ENCODE data around the gene VPS33B.
"Not testable (repeated sequence)": the region's sequence is repeated elsewhere in the genome, so short reads cannot be mapped to it uniquely, and the experiment has no call there.

VPS33B gene

GRCh38 chr15:91022075-91022831 is at the start of gene VPS33B:
Gene VPS33B (minus strand): TSS chr15:91022594. CDS start chr15:91022249, 345 bp downstream.
- DNase-seq (ENCODE audit: low read depth), result peak; percentile 73

- DNase-seq (ENCODE audit: low read depth), result no peak
Measured at GRCh38 chr15:91072161-91072560, 49.8 kb upstream of the VPS33B start.

GRCh38 chr15:91070872-91071271 is 48.5 kb upstream of the VPS33B start:
- DNase-seq (ENCODE audit: low read depth), result no peak

GRCh38 chr15:91068966-91069365 is 46.6 kb upstream of the VPS33B start:
- no peak for DNase-seq (ENCODE audit: low read depth)

GRCh38 chr15:91068436-91068835 is 46.0 kb upstream of the VPS33B start:
- DNase-seq (ENCODE audit: low read depth), result no peak

- peak; percentile 33 for DNase-seq (ENCODE audit: low read depth)
Measured at GRCh38 chr15:91067036-91067435, 44.6 kb upstream of the VPS33B start.

- DNase-seq (ENCODE audit: low read depth), result no peak
Measured at GRCh38 chr15:91065505-91065904, 43.1 kb upstream of the VPS33B start.

GRCh38 chr15:91061997-91062396 is 39.6 kb upstream of the VPS33B start:
- DNase-seq (ENCODE audit: low read depth), result no peak

DNA sequence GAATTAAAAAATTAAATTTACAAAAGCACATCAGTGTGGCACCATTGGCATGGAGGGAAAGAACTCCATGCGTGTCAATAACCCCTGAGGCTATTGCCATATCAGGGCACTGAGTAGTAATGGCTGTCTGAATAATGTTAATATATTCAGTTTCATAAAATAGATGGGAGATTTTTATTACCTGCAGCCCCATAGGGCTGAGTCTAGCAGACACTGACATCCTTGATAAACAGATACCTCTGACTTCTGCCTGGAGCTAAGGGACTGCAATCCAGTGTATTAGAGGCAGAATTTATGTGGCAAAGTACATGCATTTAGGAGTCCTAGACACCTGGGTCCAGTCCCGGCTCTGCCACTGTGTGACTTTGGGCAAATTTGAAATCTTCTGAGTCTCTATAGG is 38.8 kb upstream of the VPS33B start:
- no peak for DNase-seq (ENCODE audit: low read depth)

DNA sequence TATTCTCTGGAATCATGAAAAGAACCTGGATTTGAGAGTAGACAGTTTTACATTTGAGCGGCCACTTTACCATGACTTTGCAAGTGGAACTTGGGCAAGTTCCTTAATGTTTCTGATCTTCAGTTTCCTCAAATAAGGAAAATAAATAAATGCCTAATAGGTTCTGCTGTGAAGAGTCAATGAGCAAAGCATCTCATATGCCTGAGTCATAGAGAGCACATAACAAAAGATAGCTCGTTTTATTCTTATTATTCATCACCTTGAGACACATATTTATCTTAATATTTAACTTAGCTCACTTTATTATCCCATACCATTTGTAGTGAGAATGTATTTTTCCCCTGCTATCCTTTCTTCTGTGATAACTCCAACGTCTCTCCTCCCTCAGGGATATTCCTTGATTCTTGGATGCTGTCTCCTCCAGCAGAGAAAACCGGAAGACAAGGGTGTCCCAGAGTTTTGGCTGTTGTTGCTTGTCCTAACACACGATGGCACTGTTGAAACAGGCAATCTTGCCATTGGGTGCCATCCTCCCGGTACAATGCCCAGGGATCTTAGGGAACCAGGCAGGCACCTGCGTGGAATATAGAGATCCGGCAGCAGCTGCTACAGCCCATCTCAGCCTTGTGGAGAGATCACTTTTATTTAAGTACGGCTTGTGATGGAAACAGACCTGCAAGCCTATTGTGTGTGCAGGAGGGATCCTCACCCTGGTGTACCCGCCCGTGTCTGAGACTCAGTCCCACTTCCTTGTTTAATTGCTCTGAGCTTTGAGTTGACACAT is 33.3 kb upstream of the VPS33B start:
- peak; percentile 51 for DNase-seq (ENCODE audit: low read depth)

- DNase-seq (ENCODE audit: low read depth), result no peak
Measured at GRCh38 chr15:91054816-91055215, 32.4 kb upstream of the VPS33B start.

DNA sequence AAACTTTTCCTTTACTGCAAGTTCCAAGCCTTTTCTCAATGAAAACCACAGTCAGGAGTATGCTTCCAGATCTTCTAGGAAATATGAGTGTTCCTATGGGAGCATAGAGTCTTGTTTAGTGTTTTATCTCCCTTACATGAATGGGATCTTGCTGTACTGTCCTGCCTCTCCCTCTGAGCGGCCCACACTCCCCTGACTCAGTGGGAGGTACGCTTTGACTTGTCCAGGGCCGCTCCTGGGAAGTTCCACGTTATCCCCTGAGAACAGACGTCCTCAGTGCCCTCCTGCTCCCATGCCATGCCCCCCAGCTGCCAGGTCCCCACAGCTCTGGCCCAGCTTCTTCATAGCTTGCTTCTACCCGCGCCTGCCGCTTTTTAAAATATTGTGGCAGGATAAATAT is 28.9 kb upstream of the VPS33B start:
- no peak for DNase-seq (ENCODE audit: low read depth)

DNA sequence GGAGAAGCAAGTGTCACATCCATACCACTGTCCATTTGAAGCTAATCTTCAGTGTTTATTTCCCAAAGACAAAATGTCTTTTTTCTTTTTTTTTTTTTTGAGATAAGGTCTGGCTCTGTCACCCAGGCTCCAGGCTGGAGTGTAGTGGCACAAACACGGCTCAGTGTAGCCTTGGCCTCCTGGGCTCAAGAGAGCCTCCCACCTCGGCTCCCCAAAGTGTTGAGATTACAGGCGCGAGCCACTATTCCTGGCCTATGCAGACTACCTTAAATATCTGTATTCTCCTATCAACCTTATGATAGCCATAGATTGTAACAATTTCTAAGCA is 27.7 kb upstream of the VPS33B start:
- DNase-seq (ENCODE audit: low read depth), result no peak

DNA sequence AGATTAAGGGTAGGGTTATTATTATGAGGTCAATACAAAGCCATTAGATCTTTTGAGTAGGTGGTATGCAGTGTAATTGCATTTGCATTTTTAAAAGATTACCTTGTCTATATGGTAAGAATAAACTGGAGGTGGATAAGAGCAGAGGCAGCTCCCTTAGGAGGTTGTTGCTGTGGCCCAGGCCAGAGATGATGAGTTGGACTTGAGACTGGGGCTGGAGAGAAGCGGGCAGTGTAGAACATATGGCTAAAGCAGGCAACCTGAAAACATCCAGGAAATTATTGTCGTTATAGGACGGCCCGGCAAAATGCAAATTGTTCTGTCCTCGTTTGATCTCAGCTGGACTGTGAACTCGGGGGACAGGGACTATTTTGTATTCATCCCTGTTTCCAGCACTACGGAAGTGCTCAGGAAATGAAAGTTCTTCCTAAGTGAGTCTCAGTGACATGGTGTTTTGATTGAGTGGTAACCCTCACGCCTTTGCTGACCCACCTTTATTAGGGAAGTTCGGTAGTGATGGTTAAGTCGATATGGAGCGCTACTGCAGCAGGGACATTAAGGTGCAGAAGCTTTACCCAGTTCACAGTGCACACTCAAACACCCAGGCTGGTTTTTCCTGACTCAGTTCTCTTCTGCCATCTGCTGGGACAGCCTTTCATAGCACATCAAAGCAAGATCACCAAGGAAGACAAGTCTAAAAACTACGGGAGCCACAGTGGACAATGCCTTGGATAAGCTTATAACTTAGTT is 27.2 kb upstream of the VPS33B start:
- DNase-seq (ENCODE audit: low read depth), result peak; percentile 63

GRCh38 chr15:91047545-91048199 is 25.3 kb upstream of the VPS33B start:
- peak; percentile 22 for DNase-seq (ENCODE audit: low read depth)

DNA sequence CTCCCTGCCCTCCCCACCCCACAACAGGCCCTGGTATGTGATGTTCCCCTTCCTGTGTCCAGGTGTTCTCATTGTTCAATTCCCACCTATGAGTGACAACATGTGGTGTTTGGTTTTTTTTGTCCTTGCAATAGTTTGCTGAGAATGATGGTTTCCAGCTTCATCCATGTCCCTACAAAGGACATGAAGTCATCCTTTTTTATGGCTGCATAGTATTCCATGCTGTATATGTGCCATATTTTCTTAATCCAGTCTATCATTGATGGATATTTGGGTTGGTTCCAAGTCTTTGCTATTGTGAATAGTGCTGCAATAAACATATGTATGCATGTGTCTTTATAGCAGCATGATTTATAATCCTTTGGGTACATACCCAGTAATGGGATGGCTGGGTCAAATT is 23.7 kb upstream of the VPS33B start:
- DNase-seq (ENCODE audit: low read depth), result not testable (repeated sequence)

- no peak for DNase-seq (ENCODE audit: low read depth)
Measured at GRCh38 chr15:91045065-91045464, 22.7 kb upstream of the VPS33B start.

GRCh38 chr15:91043202-91043874 is 20.9 kb upstream of the VPS33B start:
- DNase-seq (ENCODE audit: low read depth), result no peak

DNA sequence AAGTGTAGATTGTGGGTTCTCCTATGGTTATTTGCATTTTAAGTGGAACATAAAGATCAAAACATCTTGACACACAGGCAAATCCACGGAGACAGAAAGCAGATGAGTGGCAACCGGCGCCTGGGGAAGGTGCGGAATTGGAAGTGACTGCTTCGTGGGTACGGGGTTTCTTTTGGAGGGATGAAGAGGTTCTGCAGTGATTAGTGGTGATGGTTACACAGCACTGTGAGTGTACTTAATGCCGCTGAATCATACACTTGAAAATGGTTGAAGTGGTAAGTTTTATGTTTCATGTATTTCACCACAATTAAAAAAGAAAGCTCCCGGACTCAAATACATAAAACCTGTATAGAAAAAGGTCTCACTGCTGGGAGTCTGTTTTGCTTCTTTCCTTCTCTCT is 18.5 kb upstream of the VPS33B start:
- DNase-seq (ENCODE audit: low read depth), result no peak

DNA sequence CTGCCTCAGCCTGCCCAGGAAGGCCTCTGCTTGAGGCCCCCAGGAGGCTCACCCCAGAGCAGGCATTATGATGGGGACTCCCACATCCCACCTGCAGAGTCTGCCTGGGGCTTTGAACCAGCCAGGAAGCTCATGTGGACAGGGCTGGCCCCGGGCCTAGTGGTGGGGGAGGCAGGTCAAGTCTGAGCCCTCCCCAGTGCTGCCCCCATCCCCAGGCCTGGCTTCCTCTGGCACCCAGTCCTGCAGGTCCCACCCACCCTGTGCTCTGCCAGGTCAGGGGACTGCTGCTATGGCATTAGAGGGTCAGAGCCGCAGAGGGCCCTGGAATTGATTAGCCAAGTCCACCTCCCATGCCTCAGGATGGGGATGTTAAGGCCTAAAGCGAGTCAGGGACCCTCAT is 17.6 kb upstream of the VPS33B start:
- no peak for DNase-seq (ENCODE audit: low read depth)

DNA sequence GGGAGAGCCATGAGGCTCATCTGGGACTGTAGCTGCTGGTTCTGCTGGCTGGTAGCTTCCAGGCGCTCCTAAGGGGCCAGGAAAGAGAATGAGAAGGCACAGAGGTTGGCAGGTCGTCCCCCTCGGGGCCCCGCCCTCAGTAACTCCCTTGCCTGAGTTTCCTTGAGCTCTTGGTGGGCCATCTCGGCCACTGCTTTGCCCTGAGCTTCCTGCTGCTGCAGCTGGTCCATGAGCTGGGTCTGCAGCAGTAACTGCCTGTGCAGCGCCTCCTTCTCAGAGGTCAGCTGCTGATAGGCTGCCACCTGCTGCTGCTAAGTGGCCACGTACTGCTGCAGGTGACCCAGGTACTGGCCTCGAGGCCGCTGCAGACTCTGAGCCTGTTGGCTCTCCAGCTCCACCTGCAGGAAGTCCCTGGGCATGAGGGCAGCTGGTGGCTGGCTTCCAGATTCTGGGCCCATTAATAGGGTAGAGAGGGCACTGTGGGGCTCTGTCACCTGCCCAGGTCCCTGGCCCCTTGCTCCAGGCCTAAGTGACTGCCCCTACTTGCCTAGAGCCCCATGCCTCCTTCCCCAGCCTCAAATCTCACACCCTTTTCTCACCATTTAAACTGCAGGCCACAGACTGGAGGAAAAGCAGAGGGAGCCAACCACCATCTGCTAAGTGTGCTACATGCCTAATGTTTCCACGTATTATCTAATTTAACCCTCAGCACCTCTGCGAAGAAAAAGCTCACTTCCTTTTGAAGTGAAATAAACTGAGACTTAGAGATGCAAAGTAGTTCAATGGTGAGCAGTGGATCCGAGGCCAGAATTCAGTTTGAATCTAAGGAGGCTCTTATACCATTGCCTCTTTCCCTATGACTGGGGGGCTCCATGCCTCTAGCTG is 10.8 kb upstream of the VPS33B start:
- DNase-seq (ENCODE audit: low read depth), result peak; percentile 12
